Epithelial cell of proximal tubule (primary cell): ENCODE results near the gene SLC9A2. TPM values are rescaled to one million over a fixed set of nuclear protein-coding genes. Genes with fewer than 3 reads are reported as not detected.

Experiments used
- total RNA-seq: library from RNA; depleted of rRNA; stranded (reverse); fragments of >200 nt; gene quantifications from 2 replicates; pipeline ENCODE4 v1.2.3, GENCODE V29; 2015

Gene SLC9A2
- total RNA-seq, 1 donor from 2014 or later: 0.86 TPM

Other genes starting within 250 kb of the SLC9A2 start
- 0.35 TPM in 1 of 2 replicates, not detected in the other for gene IL18RAP, start 196.4 kb upstream of the SLC9A2 start, total RNA-seq
- 0.36 and 0.40 TPM in 2 replicates for gene SLC9A4, start 146.3 kb upstream of the SLC9A2 start, total RNA-seq
- 3.5 and 4.2 TPM in 2 replicates for gene TMEM182, start 142.5 kb downstream of the SLC9A2 start, total RNA-seq